Colonic mucosa (tissue), 4 donors: ENCODE data around the gene PLCL1. TPM values are rescaled to one million over a fixed set of nuclear protein-coding genes. Genes with fewer than 3 reads are reported as not detected.

Source experiments
- DNase-seq: peaks from one replicate; pipeline ENCODE4 v3.0.0-alpha.2; 2020
- H3K27ac ChIP-seq: fragments of 200-600 bp; one replicate; pipeline ENCODE4 v1.8.0; 2021
- H3K27me3 ChIP-seq: fragments of 200-600 bp; one replicate; pipeline ENCODE4 v1.8.0; 2021
- H3K36me3 ChIP-seq: fragments of 200-600 bp; one replicate; pipeline ENCODE4 v1.8.0; 2021
- H3K4me1 ChIP-seq: fragments of 200-600 bp; one replicate; pipeline ENCODE4 v1.8.0; 2021; ENCODE audit warnings: mild to moderate bottlenecking
- H3K4me3 ChIP-seq: fragments of 200-600 bp; one replicate; pipeline ENCODE4 v1.8.0; 2021
- H3K9ac ChIP-seq, 2 donors: one replicate each; pipeline ENCODE4 v1.7.0; 2013; ENCODE audit warnings: control low read depth in 2 of 2, low read depth in 2 of 2, low read length in 2 of 2
- H3K9me3 ChIP-seq: fragments of 200-600 bp; one replicate; pipeline ENCODE4 v1.8.0; 2021
- intact Hi-C: fragments of 100-400 bp; cut with DNase I; formaldehyde crosslinking; loops from one replicate; pipeline ENCODE4 v1.14.1; 2022
- total RNA-seq, 2 donors: library from RNA; stranded (reverse); fragmentation: NEBNext Ultra II Directional in 1 of 2; extraction: Animal tissue kit (Norgen Biotek cat#: 25700) in 1 of 2; gene quantifications; one replicate each; pipeline ENCODE4 v1.2.1, GENCODE V29; 2021
- TF ChIP-seq, protein P1 (sequence below): fragments of 200-600 bp; IDR thresholded peaks from one replicate; pipeline ENCODE4 v1.8.0; 2022; ENCODE audit warnings: antibody characterized with exemption, mild to moderate bottlenecking
- donor health status: healthy.
- donor health status: DM: no; HTN: no; CAD: no.
- donor health status: DM: no; HTN: no; CAD: no.

Gene PLCL1
- total RNA-seq, 2 donors from 2014 or later, result 0.30 to 1.3 TPM

DNA sequence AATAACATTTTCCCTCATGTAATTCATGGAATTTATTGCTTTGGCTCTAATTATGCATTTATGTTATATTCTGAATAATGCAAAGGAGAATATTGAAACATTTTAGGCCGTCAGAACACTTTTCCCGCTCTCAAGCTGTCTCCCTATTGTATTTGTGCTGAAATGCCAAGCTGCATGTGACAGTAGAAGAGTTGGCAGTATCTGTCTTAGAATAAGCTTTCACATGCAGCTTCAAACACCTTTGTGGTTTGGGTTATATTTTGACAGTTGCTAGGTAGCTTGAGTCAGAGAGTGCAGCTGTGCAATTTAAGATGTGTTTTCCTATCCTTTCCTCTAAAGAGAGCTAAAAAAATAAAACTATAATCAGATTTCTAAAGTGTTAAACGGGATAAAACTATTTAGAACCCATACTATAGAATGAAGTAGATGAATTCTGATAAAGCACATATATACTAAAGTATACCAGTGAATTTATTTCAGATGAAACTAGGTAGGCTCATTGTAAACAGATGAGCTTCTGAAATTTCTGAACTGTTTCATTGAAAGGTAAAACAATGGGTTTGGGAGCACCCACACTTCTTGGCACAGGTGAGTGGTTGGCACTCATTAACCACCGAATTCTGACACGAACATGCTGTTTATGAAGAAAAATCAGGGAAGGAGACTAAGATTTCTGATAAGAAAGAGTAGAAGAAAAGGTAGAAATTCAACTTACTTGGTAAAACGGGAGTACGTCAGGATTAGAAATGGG is 43.4 kb downstream of the PLCL1 start:
- H3K4me3 ChIP-seq, result no peak overlapping the region
- intact Hi-C loops, result no loop called here
- H3K9me3 ChIP-seq, result no peaks in the 10 kb centered on the region
- peaks cover 3% of the 10 kb centered on the region for H3K27me3 ChIP-seq
- TF ChIP-seq, protein P1, sequence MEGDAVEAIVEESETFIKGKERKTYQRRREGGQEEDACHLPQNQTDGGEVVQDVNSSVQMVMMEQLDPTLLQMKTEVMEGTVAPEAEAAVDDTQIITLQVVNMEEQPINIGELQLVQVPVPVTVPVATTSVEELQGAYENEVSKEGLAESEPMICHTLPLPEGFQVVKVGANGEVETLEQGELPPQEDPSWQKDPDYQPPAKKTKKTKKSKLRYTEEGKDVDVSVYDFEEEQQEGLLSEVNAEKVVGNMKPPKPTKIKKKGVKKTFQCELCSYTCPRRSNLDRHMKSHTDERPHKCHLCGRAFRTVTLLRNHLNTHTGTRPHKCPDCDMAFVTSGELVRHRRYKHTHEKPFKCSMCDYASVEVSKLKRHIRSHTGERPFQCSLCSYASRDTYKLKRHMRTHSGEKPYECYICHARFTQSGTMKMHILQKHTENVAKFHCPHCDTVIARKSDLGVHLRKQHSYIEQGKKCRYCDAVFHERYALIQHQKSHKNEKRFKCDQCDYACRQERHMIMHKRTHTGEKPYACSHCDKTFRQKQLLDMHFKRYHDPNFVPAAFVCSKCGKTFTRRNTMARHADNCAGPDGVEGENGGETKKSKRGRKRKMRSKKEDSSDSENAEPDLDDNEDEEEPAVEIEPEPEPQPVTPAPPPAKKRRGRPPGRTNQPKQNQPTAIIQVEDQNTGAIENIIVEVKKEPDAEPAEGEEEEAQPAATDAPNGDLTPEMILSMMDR, result no peak
- H3K4me1 ChIP-seq, result no peaks in the 10 kb centered on the region
- no peak overlapping the region for H3K27ac ChIP-seq
- no peaks in the 10 kb centered on the region for H3K36me3 ChIP-seq
- DNase-seq, result no peak
- no peak overlapping the region for H3K9ac ChIP-seq

- TF ChIP-seq, protein P1, result no peak
- no peak overlapping the region for H3K4me3 ChIP-seq
- no peaks in the 10 kb centered on the region for H3K36me3 ChIP-seq
- H3K27me3 ChIP-seq, result peaks cover 3% of the 10 kb centered on the region
- intact Hi-C loops, result no loop called here
- no peaks in the 10 kb centered on the region for H3K9me3 ChIP-seq
- no peak for DNase-seq
- H3K9ac ChIP-seq, result no peak overlapping the region
- no peaks in the 10 kb centered on the region for H3K4me1 ChIP-seq
- H3K27ac ChIP-seq, result no peak overlapping the region
Observed at GRCh38 chr2:197848602-197849001, 44.2 kb downstream of the PLCL1 start.

DNA sequence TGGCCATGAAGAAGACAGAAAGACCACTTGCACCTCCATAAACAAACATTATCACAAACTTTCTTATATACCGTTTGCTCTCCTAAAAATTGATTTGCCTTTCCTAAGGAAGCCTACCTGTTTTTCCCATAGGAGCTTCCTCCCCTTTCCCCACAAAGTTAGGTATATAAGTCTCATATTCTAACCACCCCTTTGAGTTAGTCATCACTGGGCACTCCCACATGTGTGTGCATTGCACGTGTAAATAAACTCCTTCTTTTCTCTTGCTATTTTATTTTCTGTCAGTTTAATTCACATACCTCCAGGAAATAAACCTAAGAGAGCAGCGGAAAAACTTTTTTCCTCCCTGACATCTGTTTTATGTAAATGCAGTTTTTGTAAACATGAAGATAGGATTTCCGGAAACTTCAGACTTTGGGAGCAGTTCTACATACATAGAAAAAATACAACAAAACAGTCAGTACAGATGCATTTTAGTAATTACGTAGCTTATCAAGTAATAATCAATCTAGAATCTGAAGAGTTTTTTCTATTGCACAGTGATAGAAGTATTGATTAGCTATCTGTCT is 46.6 kb downstream of the PLCL1 start:
- H3K27ac ChIP-seq, result no peak overlapping the region
- TF ChIP-seq, protein P1, result no peak
- no peaks in the 10 kb centered on the region for H3K36me3 ChIP-seq
- H3K9me3 ChIP-seq, result no peaks in the 10 kb centered on the region
- no peak overlapping the region for H3K9ac ChIP-seq
- H3K4me1 ChIP-seq, result no peaks in the 10 kb centered on the region
- no peak overlapping the region for H3K4me3 ChIP-seq
- intact Hi-C loops, result no loop called here
- no peaks in the 10 kb centered on the region for H3K27me3 ChIP-seq
- no peak for DNase-seq

DNA sequence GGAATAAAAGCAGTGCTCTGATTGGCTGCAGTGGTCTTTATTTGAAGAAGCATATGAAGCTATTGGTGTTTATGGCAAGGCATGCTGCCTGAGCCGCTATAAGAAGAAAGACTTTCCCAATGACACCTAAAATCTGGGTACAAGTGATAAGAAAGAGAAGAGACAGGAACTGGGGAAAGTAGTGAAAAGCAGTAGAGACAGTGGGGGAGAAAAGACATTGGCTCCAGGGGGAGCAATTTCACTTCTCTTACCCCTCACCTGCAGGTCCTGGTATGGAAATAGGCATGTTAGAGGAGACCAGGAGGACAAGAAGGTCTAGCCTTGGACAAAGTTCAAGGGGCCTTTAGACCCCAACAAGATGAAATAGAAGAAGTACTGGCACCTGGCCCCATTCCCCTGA is 47.1 kb downstream of the PLCL1 start:
- no peaks in the 10 kb centered on the region for H3K27me3 ChIP-seq
- no peaks in the 10 kb centered on the region for H3K36me3 ChIP-seq
- no peaks in the 10 kb centered on the region for H3K4me1 ChIP-seq
- no peak for DNase-seq
- TF ChIP-seq, protein P1, result no peak
- intact Hi-C loops, result no loop called here
- no peak overlapping the region for H3K27ac ChIP-seq
- H3K9ac ChIP-seq, result no peak overlapping the region
- H3K4me3 ChIP-seq, result no peak overlapping the region
- H3K9me3 ChIP-seq, result no peaks in the 10 kb centered on the region

GRCh38 chr2:197852108-197852507 is 47.7 kb downstream of the PLCL1 start:
- TF ChIP-seq, protein P1, result no peak
- H3K9me3 ChIP-seq, result no peaks in the 10 kb centered on the region
- intact Hi-C loops, result no loop called here
- no peak overlapping the region for H3K27ac ChIP-seq
- no peaks in the 10 kb centered on the region for H3K36me3 ChIP-seq
- H3K4me3 ChIP-seq, result no peak overlapping the region
- H3K4me1 ChIP-seq, result no peaks in the 10 kb centered on the region
- DNase-seq, result no peak
- no peaks in the 10 kb centered on the region for H3K27me3 ChIP-seq
- no peak overlapping the region for H3K9ac ChIP-seq
